PC-3 (cell line): ENCODE measurements around the gene S100A3. TPM values are rescaled to one million over a fixed set of nuclear protein-coding genes. Genes with fewer than 3 reads are reported as not detected.
"Not testable (repeated sequence)": the region's sequence is repeated elsewhere in the genome, so short reads cannot be mapped to it uniquely, and the experiment has no call there.

ENCODE experiments used
- ATAC-seq: fragments of 200-7000 bp; cut with Tn5 transposase; 2 replicates; pipeline ENCODE4 v1.9.1; 2020; ENCODE audit warnings: mild to moderate bottlenecking, moderate library complexity
- BruUV-seq: library from RNA; stranded (reverse); fragments of 400-500 nt; replicated peaks from 2 replicates; lab custom pipeline; 2021; lab: Mats Ljungman, UMichigan
- CTCF ChIA-PET: fragments of 300-600 bp; sonication (Branson Sonifier 250); formaldehyde crosslinking; loops from one replicate; lab custom pipeline; 2022; ENCODE audit warnings: antibody characterized with exemption; lab: Charles Lee
- POLR2A ChIA-PET: fragments of 300-600 bp; sonication (Branson Sonifier 250); formaldehyde crosslinking; loops from one replicate; lab custom pipeline; 2022; ENCODE audit warnings: antibody characterized with exemption; ENCODE audit not compliant: unreplicated experiment; lab: Charles Lee
- DNase-seq: peaks from one replicate; pipeline ENCODE4 v3.0.0-alpha.2; 2015
- H2AFZ ChIP-seq: fragments of 300-600 bp; sonication (generic); 2 replicates; pipeline ENCODE4 v1.6.0; 2016; ENCODE audit warnings: antibody characterized with exemption, low read length
- H3F3A ChIP-seq: fragments of 300-600 bp; sonication (generic); one replicate; pipeline ENCODE4 v1.6.0; 2017; ENCODE audit warnings: antibody characterized with exemption, low read length, control low read depth, mild to moderate bottlenecking; ENCODE audit not compliant: unreplicated experiment
- H3K27ac ChIP-seq: fragments of 300-600 bp; sonication (generic); 2 replicates; pipeline ENCODE4 v1.5.1; 2016; ENCODE audit warnings: mild to moderate bottlenecking, low read length
- H3K27me3 ChIP-seq: fragments of 300-600 bp; sonication (generic); 2 replicates; pipeline ENCODE4 v1.6.1; 2016; ENCODE audit warnings: low read length, mixed read lengths
- H3K36me3 ChIP-seq: fragments of 300-600 bp; sonication (generic); 2 replicates; pipeline ENCODE4 v1.6.1; 2016; ENCODE audit warnings: low read depth, mixed run types, low read length, mixed read lengths
- H3K4me1 ChIP-seq: fragments of 300-600 bp; sonication (generic); 2 replicates; pipeline ENCODE4 v1.5.1; 2016; ENCODE audit warnings: low read length; ENCODE audit not compliant: insufficient read depth
- H3K4me2 ChIP-seq: fragments of 300-600 bp; sonication (generic); 2 replicates; pipeline ENCODE4 v1.6.0; 2016; ENCODE audit warnings: low read length
- H3K4me3 ChIP-seq: fragments of 300-600 bp; sonication (generic); 2 replicates; pipeline ENCODE4 v1.5.1; 2016; ENCODE audit warnings: mild to moderate bottlenecking, low read length, mixed read lengths
- H3K79me2 ChIP-seq: fragments of 300-600 bp; sonication (generic); 2 replicates; pipeline ENCODE4 v1.6.1; 2017; ENCODE audit warnings: low read length, mixed read lengths
- H3K9ac ChIP-seq: fragments of 300-600 bp; sonication (generic); 2 replicates; pipeline ENCODE4 v1.6.0; 2016; ENCODE audit warnings: mild to moderate bottlenecking, low read length
- H3K9me2 ChIP-seq: fragments of 300-600 bp; sonication (generic); replicated peaks from 2 replicates; pipeline ENCODE4 v1.6.1; 2016; ENCODE audit warnings: mixed run types, low read length, mixed read lengths
- H3K9me3 ChIP-seq: fragments of 300-600 bp; sonication (generic); 2 replicates; pipeline ENCODE4 v1.6.1; 2016; ENCODE audit warnings: low read length, mixed read lengths
- H4K20me1 ChIP-seq: fragments of 300-600 bp; sonication (generic); 2 replicates; pipeline ENCODE4 v1.6.1; 2016; ENCODE audit warnings: low read length, mixed read lengths
- CTCF ChIP-seq: fragments of 300-600 bp; sonication (generic); conservative IDR thresholded peaks from 2 replicates; pipeline ENCODE4 v1.5.1; 2017; ENCODE audit warnings: antibody characterized with exemption, low read depth, mild to moderate bottlenecking, low read length
- EZH2 ChIP-seq: fragments of 300-600 bp; sonication (generic); IDR thresholded peaks from one replicate; pipeline ENCODE4 v1.6.1; 2017; ENCODE audit warnings: antibody characterized with exemption, mild to moderate bottlenecking, low read length; ENCODE audit not compliant: unreplicated experiment
- EZH2phosphoT487 ChIP-seq: fragments of 300-600 bp; sonication (generic); IDR thresholded peaks from 2 replicates; pipeline ENCODE4 v1.6.1; 2018; ENCODE audit warnings: mild to moderate bottlenecking, antibody characterized with exemption, low read length, borderline replicate concordance
- intact Hi-C: fragments of 100-400 bp; cut with micrococcal nuclease; formaldehyde crosslinking; loops from 2 replicates; pipeline ENCODE4 v1.9.0; 2023
- total RNA-seq: library from RNA; depleted of rRNA; stranded (reverse); fragments of >200 nt; gene quantifications from 2 replicates; pipeline ENCODE4 v1.2.3, GENCODE V29; 2014

The S100A3 gene
- total RNA-seq, 1 experiment from 2014 or later, result 4.6 TPM

DNA sequence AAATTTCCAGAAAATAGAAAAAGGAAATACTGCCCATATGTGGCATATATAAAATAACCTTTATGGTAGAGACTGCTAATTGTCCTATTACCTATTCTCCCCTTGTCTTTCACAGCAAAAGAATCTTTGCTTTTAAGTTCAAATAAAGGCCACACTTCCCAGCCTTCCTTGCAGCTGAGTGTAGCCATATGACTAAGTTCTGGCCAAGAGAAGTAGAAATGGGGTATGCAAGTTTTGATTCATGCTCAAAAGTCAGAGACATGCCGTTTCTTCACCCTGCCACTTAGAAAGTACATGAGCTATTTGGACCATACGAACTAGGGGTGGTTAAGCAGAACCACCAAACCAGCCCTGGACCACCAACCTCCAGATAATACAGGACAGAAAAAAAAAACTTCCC lies 34.9 kb upstream of the S100A3 start:
- CTCF ChIA-PET, result no interaction called here
- H3K36me3 ChIP-seq, result no peaks in the 10 kb centered on the region
- no peak overlapping the region for H2AFZ ChIP-seq

GRCh38 chr1:153583514-153583913 lies 34.5 kb upstream of the S100A3 start:
- CTCF ChIA-PET, H3K27ac ChIP-seq, H3K4me3 ChIP-seq, DNase-seq, H3K79me2 ChIP-seq, H3K4me1 ChIP-seq, H4K20me1 ChIP-seq, H3K4me2 ChIP-seq, H3K36me3 ChIP-seq, BruUV-seq, intact Hi-C loops, H3K9ac ChIP-seq, H3K9me3 ChIP-seq, ATAC-seq, H3K9me2 ChIP-seq, H3K27me3 ChIP-seq, H2AFZ ChIP-seq, H3F3A ChIP-seq: not testable (repeated sequence)
- POLR2A ChIA-PET, result interaction anchor here (0.5 kb wide), 1 partner anchor 21 kb away, joined by 13 read pairs; no protein-coding TSS in a partner anchor

More for the DNA sequence above, 34.9 kb upstream of the S100A3 start:
- no peak for ATAC-seq
- no peaks in the 10 kb centered on the region for H4K20me1 ChIP-seq
- no peaks in the 10 kb centered on the region for H3K79me2 ChIP-seq
- no peak overlapping the region for H3K4me2 ChIP-seq
- H3K9me2 ChIP-seq, result no peaks in the 10 kb centered on the region
- H3K27ac ChIP-seq, result no peak overlapping the region
- H3K9ac ChIP-seq, result no peak overlapping the region
- intact Hi-C loops, result no loop called here
- H3F3A ChIP-seq, result no peaks in the 10 kb centered on the region
- no peaks in the 10 kb centered on the region for H3K27me3 ChIP-seq
- H3K4me3 ChIP-seq, result no peak overlapping the region
- TF ChIP-seq EZH2, result no peak
- H3K9me3 ChIP-seq, result no peaks in the 10 kb centered on the region
- POLR2A ChIA-PET, result interaction anchor here (0.5 kb wide), 1 partner anchor 21 kb away, joined by 13 read pairs; no protein-coding TSS in a partner anchor
- DNase-seq, result no peak
- BruUV-seq, result no TSS peak
- H3K4me1 ChIP-seq, result peaks cover 10% of the 10 kb centered on the region

DNA sequence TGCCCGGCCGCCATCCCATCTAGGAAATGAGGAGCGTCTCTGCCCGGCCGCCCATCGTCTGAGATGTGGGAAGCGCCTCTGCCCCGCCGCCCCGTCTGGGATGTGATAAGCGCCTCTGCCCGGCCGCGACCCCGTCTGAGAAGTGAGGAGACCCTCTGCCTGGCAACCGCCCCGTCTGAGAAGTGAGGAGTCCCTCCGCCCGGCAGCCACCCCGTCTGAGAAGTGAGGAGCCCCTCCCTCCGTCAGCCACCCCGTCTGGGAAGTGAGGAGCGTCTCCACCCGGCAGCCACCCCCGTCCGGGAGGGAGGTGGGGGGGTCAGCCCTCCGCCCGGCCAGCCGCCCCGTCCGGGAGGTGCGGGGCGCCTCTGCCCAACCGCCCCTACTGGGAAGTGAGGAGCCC lies 33.8 kb upstream of the S100A3 start:
- CTCF ChIA-PET, H3K9me3 ChIP-seq, H4K20me1 ChIP-seq, H3K9ac ChIP-seq, ATAC-seq, H3K27me3 ChIP-seq, H3K36me3 ChIP-seq, DNase-seq, BruUV-seq, H3F3A ChIP-seq, intact Hi-C loops, H3K9me2 ChIP-seq, H3K4me3 ChIP-seq, H3K27ac ChIP-seq, H3K4me2 ChIP-seq, H3K79me2 ChIP-seq, H2AFZ ChIP-seq, POLR2A ChIA-PET: not testable (repeated sequence)
- peaks cover 11% of the 10 kb centered on the region for H3K4me1 ChIP-seq

DNA sequence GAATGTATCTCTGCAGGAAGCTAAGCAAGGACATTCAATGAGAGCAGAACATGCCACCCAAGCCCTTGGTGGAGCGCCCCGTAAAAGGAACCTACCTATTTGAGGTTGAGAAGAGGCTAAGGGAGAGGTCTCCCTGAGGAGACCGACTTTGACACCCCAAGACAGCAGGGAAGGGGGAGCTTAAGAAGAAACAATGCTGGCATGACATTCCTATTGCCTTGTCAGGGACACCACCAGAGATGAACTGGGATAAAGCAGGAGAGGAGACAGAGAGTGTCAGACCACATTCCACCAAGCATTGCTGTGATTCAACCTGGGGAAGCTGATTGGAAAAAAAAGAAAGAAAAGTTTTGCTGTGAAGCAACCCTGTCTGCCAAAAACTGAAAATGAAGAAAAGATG lies 29.9 kb upstream of the S100A3 start:
- no peaks in the 10 kb centered on the region for H4K20me1 ChIP-seq
- no peak overlapping the region for H2AFZ ChIP-seq
- no peaks in the 10 kb centered on the region for H3K79me2 ChIP-seq
- H3K36me3 ChIP-seq, result no peaks in the 10 kb centered on the region
- intact Hi-C loops, result no loop called here
- ATAC-seq, result no peak
- no peak overlapping the region for H3K27ac ChIP-seq
- H3K9me2 ChIP-seq, result no peaks in the 10 kb centered on the region
- CTCF ChIA-PET, result no interaction called here
- POLR2A ChIA-PET, result no interaction called here
- peaks cover 5% of the 10 kb centered on the region; the same call in 1 of the 2 replicates for H3K4me1 ChIP-seq
- H3K4me3 ChIP-seq, result no peak overlapping the region
- DNase-seq, result no peak
- H3K9me3 ChIP-seq, result no peaks in the 10 kb centered on the region
- no peak for TF ChIP-seq EZH2
- no peak for TF ChIP-seq CTCF
- TF ChIP-seq EZH2phosphoT487, result no peak
- H3F3A ChIP-seq, result no peaks in the 10 kb centered on the region
- no peaks in the 10 kb centered on the region for H3K27me3 ChIP-seq
- no peak overlapping the region for H3K4me2 ChIP-seq
- no peak overlapping the region for H3K9ac ChIP-seq
- BruUV-seq, result no TSS peak
